Testis (tissue), 2 donors: ENCODE data around the gene RPL32.

Experiments
- CTCF ChIP-seq, 3 experiments: fragments of 450-650 bp in 2 of 3; fragments of 200-600 bp in 1 of 3; sonication (generic) in 1 of 3; IDR thresholded peaks; one replicate each; pipeline ENCODE4 v1.5.1; 2016 to 2019; ENCODE audit warnings: antibody characterized with exemption in 3 of 3, mild to moderate bottlenecking in 2 of 3, moderate library complexity in 1 of 3
- POLR2A ChIP-seq: fragments of 450-650 bp; IDR thresholded peaks from one replicate; pipeline ENCODE4 v1.6.1; 2017; ENCODE audit warnings: antibody characterized with exemption, mild to moderate bottlenecking, moderate library complexity

GRCh38 chr3:12845811-12846210 lies 4.4 kb upstream of the RPL32 start:
- TF ChIP-seq CTCF (IDR thresholded peaks at IDR 0.05) = no peak
- no peak for TF ChIP-seq POLR2A
